SH-SY5Y (cell line): Measurements from ENCODE around the gene ARL4A.

Experiments used
- GATA2 ChIP-seq: IDR thresholded peaks from 2 replicates; pipeline ENCODE4 v1.6.1; 2011; ENCODE audit warnings: mild to moderate bottlenecking, low read depth, low read length
- GATA3 ChIP-seq: IDR thresholded peaks from 2 replicates; pipeline ENCODE4 v1.6.1; 2011; ENCODE audit warnings: low read depth, mild to moderate bottlenecking, low read length, moderate library complexity

- no peak for TF ChIP-seq GATA2
- TF ChIP-seq GATA3: no peak
Observed at GRCh38 chr7:12725575-12726316, 38.3 kb downstream of the ARL4A start.
